ENCODE measurements around the gene SKP1. TPM values are rescaled to one million over a fixed set of nuclear protein-coding genes. Genes with fewer than 3 reads are reported as not detected.

SKP1 gene
- total and polyA plus RNA-seq, 9 of the 15 experiments (the other 6 are each of a cell fraction or from before 2014, with no cell fraction given), result 301 to 2,109 (median 639) TPM

- TF ChIP-seq MGA (IDR thresholded peaks at IDR 0.05) (no peak), ZNF639 (CRISPR knock-in tag; conservative IDR thresholded peaks at IDR 0.05 in 1 of 2, IDR thresholded peaks at IDR 0.05 in 1 of 2) (peak in 1 of 2 experiments; percentile 78; a peak in 2 of 4 replicates), NKRF (IDR thresholded peaks at IDR 0.05; ENCODE audit: borderline replicate concordance) (peak; percentile 63; the same call in 1 of the 2 replicates), BRD9 (IDR thresholded peaks at IDR 0.05; ENCODE audit: low read depth, partially characterized antibody) (no peak), EWSR1 (IDR thresholded peaks at IDR 0.05; ENCODE audit: borderline replicate concordance, low read depth, partially characterized antibody) (no peak), SP1 (CRISPR knock-in tag; IDR thresholded peaks at IDR 0.05) (peak; percentile 95), ATF7 (IDR thresholded peaks at IDR 0.05) (peak; percentile 97), TARDBP (IDR thresholded peaks at IDR 0.05) (no peak), ZNF175 (CRISPR knock-in tag; IDR thresholded peaks at IDR 0.05; ENCODE audit: low read depth) (peak; percentile 29; the same call in 1 of the 2 replicates), SUPT5H (IDR thresholded peaks at IDR 0.05) (peak; percentile 89), ZNF583 (CRISPR knock-in tag; IDR thresholded peaks at IDR 0.05) (0 out of 2 replicates have a peak, but pooled peaks have one; percentile 69), MTF1 (CRISPR knock-in tag; IDR thresholded peaks at IDR 0.05; ENCODE audit: borderline replicate concordance) (no peak), HLTF (IDR thresholded peaks at IDR 0.05) (0 out of 2 replicates have a peak, but pooled peaks have one; percentile 34)
These were observed 49.2 kb upstream of the SKP1 start, which contains the start of gene PPP2CA (continued) for GRCh38 chr5:134225780-134226440.

Data from K562 (cell line).